ENCODE results near the gene VWC2. TPM values are rescaled to one million over a fixed set of nuclear protein-coding genes. Genes with fewer than 3 reads are reported as not detected.

VWC2 gene
- total and polyA plus RNA-seq, 9 donors: 1.7 to 16.7 (median 6.1) TPM

GRCh38 chr7:49769285-49769857 is 4.1 kb upstream of the VWC2 start:
- H3K36me3 ChIP-seq: no peaks in the 10 kb centered on the region
- no peaks in the 10 kb centered on the region for H3K9me3 ChIP-seq
- TF ChIP-seq POLR2A (IDR thresholded peaks at IDR 0.05) (no peak), EP300 (IDR thresholded peaks at IDR 0.05) (no peak)
- no peak for DNase-seq
- H3K4me3 ChIP-seq: no peak overlapping the region
- no peaks in the 10 kb centered on the region for H3K4me1 ChIP-seq (ENCODE audit: insufficient read depth)
- intact Hi-C loops (cut with DNase I): no loop called here
- H3K27me3 ChIP-seq: no peaks in the 10 kb centered on the region
- no peak overlapping the region for H3K27ac ChIP-seq

GRCh38 chr7:49770838-49771237 is 2.6 kb upstream of the VWC2 start:
- Histone ChIP-seq H3K27ac (no peak overlapping the region), H3K4me1 (ENCODE audit: insufficient read depth) (peaks cover under 1% of the 10 kb centered on the region), H3K4me3 (no peak overlapping the region), H3K36me3 (no peaks in the 10 kb centered on the region), H3K27me3 (no peaks in the 10 kb centered on the region), H3K9me3 (no peaks in the 10 kb centered on the region)
- 92 to 99% (median 94%) methylated on average over 4 of the region's 4 CpGs for WGBS, 3 donors
- intact Hi-C loops (cut with DNase I): loop anchor here in 2 of 4 donors (10.0 kb wide), 3 partner anchors 74 to 286 kb away; no protein-coding TSS in a partner anchor
- TF ChIP-seq, protein P1, sequence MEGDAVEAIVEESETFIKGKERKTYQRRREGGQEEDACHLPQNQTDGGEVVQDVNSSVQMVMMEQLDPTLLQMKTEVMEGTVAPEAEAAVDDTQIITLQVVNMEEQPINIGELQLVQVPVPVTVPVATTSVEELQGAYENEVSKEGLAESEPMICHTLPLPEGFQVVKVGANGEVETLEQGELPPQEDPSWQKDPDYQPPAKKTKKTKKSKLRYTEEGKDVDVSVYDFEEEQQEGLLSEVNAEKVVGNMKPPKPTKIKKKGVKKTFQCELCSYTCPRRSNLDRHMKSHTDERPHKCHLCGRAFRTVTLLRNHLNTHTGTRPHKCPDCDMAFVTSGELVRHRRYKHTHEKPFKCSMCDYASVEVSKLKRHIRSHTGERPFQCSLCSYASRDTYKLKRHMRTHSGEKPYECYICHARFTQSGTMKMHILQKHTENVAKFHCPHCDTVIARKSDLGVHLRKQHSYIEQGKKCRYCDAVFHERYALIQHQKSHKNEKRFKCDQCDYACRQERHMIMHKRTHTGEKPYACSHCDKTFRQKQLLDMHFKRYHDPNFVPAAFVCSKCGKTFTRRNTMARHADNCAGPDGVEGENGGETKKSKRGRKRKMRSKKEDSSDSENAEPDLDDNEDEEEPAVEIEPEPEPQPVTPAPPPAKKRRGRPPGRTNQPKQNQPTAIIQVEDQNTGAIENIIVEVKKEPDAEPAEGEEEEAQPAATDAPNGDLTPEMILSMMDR (IDR thresholded peaks at IDR 0.05): no peak
- TF ChIP-seq POLR2A (IDR thresholded peaks at IDR 0.05) (no peak), EP300 (IDR thresholded peaks at IDR 0.05) (no peak)
- no peak for DNase-seq

- TF ChIP-seq EP300 (IDR thresholded peaks at IDR 0.05) (no peak), POLR2A (IDR thresholded peaks at IDR 0.05) (no peak)
- TF ChIP-seq, protein P1 (IDR thresholded peaks at IDR 0.05): no peak
- Histone ChIP-seq H3K9me3 (no peaks in the 10 kb centered on the region), H3K27me3 (no peaks in the 10 kb centered on the region), H3K4me3 (no peak overlapping the region), H3K27ac (no peak overlapping the region), H3K4me1 (ENCODE audit: insufficient read depth) (peaks cover 2% of the 10 kb centered on the region), H3K36me3 (no peaks in the 10 kb centered on the region)
- intact Hi-C loops (cut with DNase I): loop anchor here in 2 of 4 donors (10.0 kb wide), 3 partner anchors 73 to 287 kb away; no protein-coding TSS in a partner anchor
- 94 to 96% (median 95%) methylated on average over 11 of the region's 11 CpGs for WGBS, 3 donors
- no peak for DNase-seq
Observed at GRCh38 chr7:49771427-49772176, 1.8 kb upstream of the VWC2 start.

- peak overlapping the region; percentile 57 for H3K4me3 ChIP-seq
- no peaks in the 10 kb centered on the region for H3K9me3 ChIP-seq
- H3K4me1 ChIP-seq (ENCODE audit: insufficient read depth): peaks cover 4% of the 10 kb centered on the region
- no peaks in the 10 kb centered on the region for H3K36me3 ChIP-seq
- intact Hi-C loops (cut with DNase I): loop anchor here in 2 of 4 donors (10.0 kb wide), 3 partner anchors 72 to 288 kb away; no protein-coding TSS in a partner anchor
- DNase-seq: no peak
- no peaks in the 10 kb centered on the region for H3K27me3 ChIP-seq
- 4 to 11% (median 5%) methylated on average over 11 of the region's 11 CpGs for WGBS, 3 donors
- TF ChIP-seq EP300 (IDR thresholded peaks at IDR 0.05): no peak
- no peak for TF ChIP-seq POLR2A (IDR thresholded peaks at IDR 0.05)
- TF ChIP-seq, protein P1 (IDR thresholded peaks at IDR 0.05): no peak
- peak overlapping the region in 1 of 2 donors; percentile 88 for H3K27ac ChIP-seq
Observed at GRCh38 chr7:49772916-49773217, 571 bp upstream of the VWC2 start.

All from ovary (tissue), 9 donors.